ENCODE data around the gene ZNF224. TPM values are rescaled to one million over a fixed set of nuclear protein-coding genes. Genes with fewer than 3 reads are reported as not detected.
A peak's percentile ranks its signal among the peaks of the same experiment; 100 is the strongest.

Gene ZNF224
- total and polyA plus RNA-seq, 2 of the 13 experiments (the other 11 are each of a cell fraction or from before 2014, with no cell fraction given): 13.0 to 16.1 TPM

GRCh38 chr19:44093931-44094765, at the start of gene ZNF224 (continued):
- TF ChIP-seq BRF2 (CRISPR knock-in tag; IDR thresholded peaks at IDR 0.05): 0 out of 2 replicates have a peak, but pooled peaks have one; percentile 29
- peak; percentile 68; the same call in 1 of the 2 replicates for TF ChIP-seq YEATS2 (CRISPR knock-in tag; IDR thresholded peaks at IDR 0.05; ENCODE audit: borderline replicate concordance)
- no peak for TF ChIP-seq ZNF337 (CRISPR knock-in tag; IDR thresholded peaks at IDR 0.05; ENCODE audit: borderline replicate concordance, low read depth)
- TF ChIP-seq ZNF782 (CRISPR knock-in tag; IDR thresholded peaks at IDR 0.05; ENCODE audit: borderline replicate concordance): 0 out of 2 replicates have a peak, but pooled peaks have one; percentile 52
- TF ChIP-seq KDM2A (CRISPR knock-in tag; IDR thresholded peaks at IDR 0.05; ENCODE audit: borderline replicate concordance, low read depth): peak; percentile 63
- no peak for TF ChIP-seq GLMP (CRISPR knock-in tag; IDR thresholded peaks at IDR 0.05; ENCODE audit: borderline replicate concordance)
- TF ChIP-seq GATAD2A (CRISPR knock-in tag; IDR thresholded peaks at IDR 0.05): peak; percentile 73
- TF ChIP-seq TEF (CRISPR knock-in tag; IDR thresholded peaks at IDR 0.05): 0 out of 2 replicates have a peak, but pooled peaks have one; percentile 29
- TF ChIP-seq GABPA (IDR thresholded peaks at IDR 0.05; ENCODE audit: low read depth, low read length): peak; percentile 73
- peak; percentile 95 for TF ChIP-seq GABPA (CRISPR knock-in tag; IDR thresholded peaks at IDR 0.05; ENCODE audit: low read depth)
- TF ChIP-seq ZNF574 (CRISPR knock-in tag; IDR thresholded peaks at IDR 0.05): peak; percentile 95
- no peak for TF ChIP-seq UBTF (CRISPR knock-in tag; IDR thresholded peaks at IDR 0.05)
- no peak; the same call in 1 of the 2 replicates for TF ChIP-seq RNF219 (CRISPR knock-in tag; IDR thresholded peaks at IDR 0.05)

Measured in HepG2 (cell line).